ENCODE measurements around the gene SLIT3.
"Not testable (repeated sequence)": the region's sequence is repeated elsewhere in the genome, so short reads cannot be mapped to it uniquely, and the experiment has no call there.

The SLIT3 gene

DNA sequence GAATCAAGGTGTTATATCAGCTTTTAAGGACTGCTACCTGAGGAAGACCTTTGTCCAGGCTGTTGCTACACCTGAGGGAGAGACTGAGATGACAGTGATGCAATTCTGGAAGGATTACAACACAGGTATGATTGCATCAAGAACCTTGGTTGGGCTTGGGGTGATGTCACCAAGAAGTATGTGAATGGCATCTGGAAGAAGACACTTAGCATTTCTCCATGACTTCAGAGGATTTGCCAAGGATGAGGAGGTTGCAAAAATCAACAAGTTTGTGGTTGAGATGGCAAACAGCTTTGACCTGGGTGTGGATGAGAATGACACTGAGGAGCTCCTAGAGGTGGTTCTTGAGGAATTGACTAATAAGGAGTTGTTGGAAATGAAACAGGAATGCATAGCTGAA, 653.9 kb downstream of the SLIT3 start:
- no peak overlapping the region for H3K27ac ChIP-seq (ENCODE audit: low read depth, low read length)

DNA sequence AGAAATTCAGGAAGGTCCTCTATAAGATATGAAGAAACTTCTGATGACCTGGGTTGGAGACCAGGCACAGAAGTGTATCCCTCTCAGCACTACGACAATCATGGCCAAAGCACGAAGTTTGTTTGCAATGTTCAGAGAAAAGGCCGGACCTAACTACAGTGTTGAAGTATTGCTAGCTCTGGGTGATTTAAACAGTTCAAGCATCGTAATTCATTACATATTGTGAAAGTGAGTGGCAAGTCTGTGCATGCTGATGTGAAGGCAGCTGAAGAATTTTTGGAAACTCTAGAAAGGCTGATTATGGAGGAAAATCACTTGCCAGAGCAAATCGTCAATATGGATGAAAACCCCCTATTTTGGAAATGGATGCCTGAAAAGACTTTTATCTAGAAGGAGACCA, 654.6 kb downstream of the SLIT3 start:
- H3F3A ChIP-seq (ENCODE audit: control insufficient read depth, insufficient read depth) = no peaks in the 10 kb centered on the region
- H3K4me1 ChIP-seq (ENCODE audit: control insufficient read depth, low read length) = no peaks in the 10 kb centered on the region
- H3K36me3 ChIP-seq (ENCODE audit: control insufficient read depth, low read length) = no peaks in the 10 kb centered on the region
- no peak overlapping the region for H3K4me2 ChIP-seq (ENCODE audit: low read length)
- no peak overlapping the region for H3K4me3 ChIP-seq (ENCODE audit: low read length)
- no peaks in the 10 kb centered on the region for H4K20me1 ChIP-seq (ENCODE audit: control insufficient read depth, insufficient read depth, low read depth, low read length)
- H3K9me3 ChIP-seq (ENCODE audit: control insufficient read depth, insufficient read depth, low read length) = no peaks in the 10 kb centered on the region
- TF ChIP-seq, protein P1, sequence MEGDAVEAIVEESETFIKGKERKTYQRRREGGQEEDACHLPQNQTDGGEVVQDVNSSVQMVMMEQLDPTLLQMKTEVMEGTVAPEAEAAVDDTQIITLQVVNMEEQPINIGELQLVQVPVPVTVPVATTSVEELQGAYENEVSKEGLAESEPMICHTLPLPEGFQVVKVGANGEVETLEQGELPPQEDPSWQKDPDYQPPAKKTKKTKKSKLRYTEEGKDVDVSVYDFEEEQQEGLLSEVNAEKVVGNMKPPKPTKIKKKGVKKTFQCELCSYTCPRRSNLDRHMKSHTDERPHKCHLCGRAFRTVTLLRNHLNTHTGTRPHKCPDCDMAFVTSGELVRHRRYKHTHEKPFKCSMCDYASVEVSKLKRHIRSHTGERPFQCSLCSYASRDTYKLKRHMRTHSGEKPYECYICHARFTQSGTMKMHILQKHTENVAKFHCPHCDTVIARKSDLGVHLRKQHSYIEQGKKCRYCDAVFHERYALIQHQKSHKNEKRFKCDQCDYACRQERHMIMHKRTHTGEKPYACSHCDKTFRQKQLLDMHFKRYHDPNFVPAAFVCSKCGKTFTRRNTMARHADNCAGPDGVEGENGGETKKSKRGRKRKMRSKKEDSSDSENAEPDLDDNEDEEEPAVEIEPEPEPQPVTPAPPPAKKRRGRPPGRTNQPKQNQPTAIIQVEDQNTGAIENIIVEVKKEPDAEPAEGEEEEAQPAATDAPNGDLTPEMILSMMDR (IDR thresholded peaks at IDR 0.05; ENCODE audit: low read depth, low read length, poor library complexity, severe bottlenecking) = no peak
- TF ChIP-seq EZH2phosphoT487 (IDR thresholded peaks at IDR 0.05; ENCODE audit: borderline replicate concordance, low read length) = no peak
- H3K9me2 ChIP-seq (replicated peaks; ENCODE audit: control insufficient read depth, low read length) = no peaks in the 10 kb centered on the region
- no peaks in the 10 kb centered on the region for H3K27me3 ChIP-seq (ENCODE audit: control insufficient read depth, low read length)
- no peak overlapping the region for H3K27ac ChIP-seq (ENCODE audit: low read depth, low read length)
- no peaks in the 10 kb centered on the region for H3K79me2 ChIP-seq (ENCODE audit: control insufficient read depth, low read length)

More for the DNA sequence above, 653.9 kb downstream of the SLIT3 start:
- H3K4me2 ChIP-seq (ENCODE audit: low read length) = no peak overlapping the region
- no peak overlapping the region for H3K4me3 ChIP-seq (ENCODE audit: low read length)
- no peaks in the 10 kb centered on the region for H3F3A ChIP-seq (ENCODE audit: control insufficient read depth, insufficient read depth)
- H3K79me2 ChIP-seq (ENCODE audit: control insufficient read depth, low read length) = no peaks in the 10 kb centered on the region
- H4K20me1 ChIP-seq (ENCODE audit: control insufficient read depth, insufficient read depth, low read depth, low read length) = no peaks in the 10 kb centered on the region
- H3K4me1 ChIP-seq (ENCODE audit: control insufficient read depth, low read length) = no peaks in the 10 kb centered on the region
- no peaks in the 10 kb centered on the region for H3K9me2 ChIP-seq (replicated peaks; ENCODE audit: control insufficient read depth, low read length)
- no peaks in the 10 kb centered on the region for H3K36me3 ChIP-seq (ENCODE audit: control insufficient read depth, low read length)
- H3K27me3 ChIP-seq (ENCODE audit: control insufficient read depth, low read length) = no peaks in the 10 kb centered on the region
- no peaks in the 10 kb centered on the region for H3K9me3 ChIP-seq (ENCODE audit: control insufficient read depth, insufficient read depth, low read length)
- TF ChIP-seq EZH2phosphoT487 (IDR thresholded peaks at IDR 0.05; ENCODE audit: borderline replicate concordance, low read length) = no peak
- TF ChIP-seq, protein P1 (IDR thresholded peaks at IDR 0.05; ENCODE audit: low read depth, low read length, poor library complexity, severe bottlenecking) = no peak

DNA sequence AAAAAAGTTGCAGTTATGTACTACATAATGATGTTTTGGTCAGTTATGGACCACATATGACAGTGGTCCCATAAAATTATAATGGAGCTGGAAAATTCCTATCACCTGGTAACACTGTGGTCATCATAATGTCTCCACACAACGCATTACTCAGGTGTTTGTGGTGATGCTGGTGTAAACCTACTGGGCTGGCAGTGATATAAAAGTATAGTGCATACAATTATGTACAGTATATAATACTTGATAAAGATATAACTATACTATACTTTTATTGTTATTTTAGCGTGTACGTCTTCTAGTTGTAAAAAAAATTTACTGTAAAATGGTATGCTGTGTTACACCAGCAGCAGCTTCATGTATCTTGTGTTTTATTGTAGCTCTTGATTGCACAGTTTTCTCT, 655.7 kb downstream of the SLIT3 start:
- H3K4me2 ChIP-seq (ENCODE audit: low read length) = no peak overlapping the region
- no peaks in the 10 kb centered on the region for H3K79me2 ChIP-seq (ENCODE audit: control insufficient read depth, low read length)
- no peaks in the 10 kb centered on the region for H3F3A ChIP-seq (ENCODE audit: control insufficient read depth, insufficient read depth)
- no peaks in the 10 kb centered on the region for H3K36me3 ChIP-seq (ENCODE audit: control insufficient read depth, low read length)
- TF ChIP-seq, protein P1 (IDR thresholded peaks at IDR 0.05; ENCODE audit: low read depth, low read length, poor library complexity, severe bottlenecking) = no peak
- TF ChIP-seq EZH2phosphoT487 (IDR thresholded peaks at IDR 0.05; ENCODE audit: borderline replicate concordance, low read length) = no peak
- H3K9me2 ChIP-seq (replicated peaks; ENCODE audit: control insufficient read depth, low read length) = no peaks in the 10 kb centered on the region
- H3K4me3 ChIP-seq (ENCODE audit: low read length) = no peak overlapping the region
- no peaks in the 10 kb centered on the region for H3K9me3 ChIP-seq (ENCODE audit: control insufficient read depth, insufficient read depth, low read length)
- H4K20me1 ChIP-seq (ENCODE audit: control insufficient read depth, insufficient read depth, low read depth, low read length) = no peaks in the 10 kb centered on the region
- no peak overlapping the region for H3K27ac ChIP-seq (ENCODE audit: low read depth, low read length)
- H3K27me3 ChIP-seq (ENCODE audit: control insufficient read depth, low read length) = no peaks in the 10 kb centered on the region
- no peaks in the 10 kb centered on the region for H3K4me1 ChIP-seq (ENCODE audit: control insufficient read depth, low read length)

DNA sequence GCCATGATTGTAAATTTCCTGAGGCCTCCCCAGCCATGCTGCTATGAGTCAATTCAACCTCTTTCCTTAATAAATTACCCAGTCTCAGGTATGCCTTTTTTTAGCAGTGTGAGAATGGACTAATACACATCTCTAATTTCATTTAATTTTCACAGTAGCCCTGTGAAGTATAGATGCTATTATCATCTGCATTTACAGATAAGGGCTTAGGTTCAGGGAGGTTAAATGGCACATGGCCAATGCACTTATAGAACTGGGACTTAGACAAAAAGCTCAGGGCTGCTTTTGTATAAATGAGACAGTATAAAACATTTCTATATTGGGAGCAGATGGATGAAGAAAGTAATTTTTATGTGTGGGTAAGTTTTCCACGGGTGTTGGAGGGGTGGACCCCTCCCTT, 658.9 kb downstream of the SLIT3 start:
- no peak overlapping the region for H3K27ac ChIP-seq (ENCODE audit: low read depth, low read length)
- TF ChIP-seq, protein P1 (IDR thresholded peaks at IDR 0.05; ENCODE audit: low read depth, low read length, poor library complexity, severe bottlenecking) = no peak
- TF ChIP-seq EZH2phosphoT487 (IDR thresholded peaks at IDR 0.05; ENCODE audit: borderline replicate concordance, low read length) = no peak

DNA sequence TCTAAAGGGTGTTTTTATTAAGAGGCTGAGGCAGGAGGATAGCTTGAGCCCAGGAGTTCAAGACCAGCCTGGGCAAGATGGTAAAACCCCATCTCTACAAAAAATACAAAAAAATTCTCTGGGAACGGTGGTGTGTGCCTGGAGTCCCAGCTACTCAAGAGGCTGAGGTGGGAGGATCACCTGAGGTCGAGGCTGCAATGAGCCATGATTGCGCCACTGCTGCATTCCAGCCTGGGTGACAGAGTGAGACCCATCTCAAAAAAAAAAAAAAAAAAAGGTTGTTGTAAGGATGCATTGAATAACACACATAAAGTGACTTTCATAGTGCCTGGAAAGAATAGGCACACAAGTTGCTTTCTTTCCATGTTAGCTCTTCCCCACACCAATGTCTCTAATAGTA, 662.1 kb downstream of the SLIT3 start:
- H3K79me2 ChIP-seq (ENCODE audit: control insufficient read depth, low read length); H3K9me3 ChIP-seq (ENCODE audit: control insufficient read depth, insufficient read depth, low read length); H3K4me1 ChIP-seq (ENCODE audit: control insufficient read depth, low read length); H4K20me1 ChIP-seq (ENCODE audit: control insufficient read depth, insufficient read depth, low read depth, low read length); H3K4me2 ChIP-seq (ENCODE audit: low read length); H3K4me3 ChIP-seq (ENCODE audit: low read length); H3F3A ChIP-seq (ENCODE audit: control insufficient read depth, insufficient read depth); H3K27ac ChIP-seq (ENCODE audit: low read depth, low read length); H3K36me3 ChIP-seq (ENCODE audit: control insufficient read depth, low read length); H3K9me2 ChIP-seq (replicated peaks; ENCODE audit: control insufficient read depth, low read length); H3K27me3 ChIP-seq (ENCODE audit: control insufficient read depth, low read length): not testable (repeated sequence)

More for the DNA sequence above, 658.9 kb downstream of the SLIT3 start:
- Histone ChIP-seq H3K4me3 (ENCODE audit: low read length) (no peak overlapping the region), H3F3A (ENCODE audit: control insufficient read depth, insufficient read depth) (no peaks in the 10 kb centered on the region), H3K36me3 (ENCODE audit: control insufficient read depth, low read length) (no peaks in the 10 kb centered on the region), H3K9me3 (ENCODE audit: control insufficient read depth, insufficient read depth, low read length) (no peaks in the 10 kb centered on the region), H3K4me2 (ENCODE audit: low read length) (no peak overlapping the region), H3K79me2 (ENCODE audit: control insufficient read depth, low read length) (no peaks in the 10 kb centered on the region), H3K27me3 (ENCODE audit: control insufficient read depth, low read length) (no peaks in the 10 kb centered on the region), H4K20me1 (ENCODE audit: control insufficient read depth, insufficient read depth, low read depth, low read length) (no peaks in the 10 kb centered on the region), H3K4me1 (ENCODE audit: control insufficient read depth, low read length) (no peaks in the 10 kb centered on the region), H3K9me2 (replicated peaks; ENCODE audit: control insufficient read depth, low read length) (no peaks in the 10 kb centered on the region)

Data from DOHH2 (cell line).